DMS53 (cell line): ENCODE results near the gene RAD51.
"Not testable (repeated sequence)": the region's sequence is repeated elsewhere in the genome, so short reads cannot be mapped to it uniquely, and the experiment has no call there.

Experiments used
- DNase-seq: peaks from one replicate; lab custom pipeline; 2025; lab: John Stamatoyannopoulos, UW

The RAD51 gene

GRCh38 chr15:40694688-40695468 lies at the start of gene RAD51:
RAD51 (plus strand) TSS chr15:40695174; CDS start chr15:40698759, 3,585 bp downstream.
- peak; percentile 96 for DNase-seq

DNA sequence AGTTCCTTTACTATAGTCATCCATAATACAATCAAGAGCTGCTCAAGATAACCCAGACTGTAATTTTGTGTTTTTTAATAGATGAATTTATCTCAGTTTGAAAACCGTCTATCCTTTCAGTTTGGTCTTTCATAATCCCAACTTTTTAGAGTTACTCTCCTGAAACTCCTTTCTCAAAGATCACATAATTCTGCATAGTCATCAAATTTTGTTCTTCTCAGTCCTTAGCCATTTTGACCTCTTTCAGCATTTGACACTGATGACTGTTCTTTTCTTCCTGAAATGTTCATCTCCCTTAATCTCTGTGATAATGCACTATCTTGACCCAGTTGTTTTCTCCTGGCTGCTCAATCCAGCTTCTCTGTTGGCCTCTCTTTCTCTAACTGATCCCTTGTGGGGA lies 47.5 kb upstream of the RAD51 start:
- DNase-seq = no peak

DNA sequence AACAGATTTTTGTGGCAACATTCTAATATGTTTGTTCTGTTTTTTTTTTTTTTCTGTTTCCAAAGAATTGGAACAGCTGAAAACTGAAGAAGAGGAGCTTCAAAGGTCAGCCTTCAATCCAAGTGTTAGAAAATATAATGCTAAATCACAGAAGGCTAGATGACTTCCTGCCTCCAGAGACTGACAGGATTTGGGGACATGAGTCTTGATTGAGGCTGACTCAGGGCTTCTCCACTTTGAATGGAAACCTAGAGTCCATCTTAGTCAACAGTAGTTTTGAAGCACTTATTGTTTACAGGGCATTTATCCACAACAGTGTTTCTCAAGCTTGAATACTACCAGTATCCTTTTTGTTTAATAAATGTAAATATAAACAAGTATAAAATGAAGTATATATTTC lies 44.5 kb upstream of the RAD51 start:
- no peak for DNase-seq

- DNase-seq = no peak
These were observed 34.3 kb upstream of the RAD51 start for GRCh38 chr15:40660686-40661085.

DNA sequence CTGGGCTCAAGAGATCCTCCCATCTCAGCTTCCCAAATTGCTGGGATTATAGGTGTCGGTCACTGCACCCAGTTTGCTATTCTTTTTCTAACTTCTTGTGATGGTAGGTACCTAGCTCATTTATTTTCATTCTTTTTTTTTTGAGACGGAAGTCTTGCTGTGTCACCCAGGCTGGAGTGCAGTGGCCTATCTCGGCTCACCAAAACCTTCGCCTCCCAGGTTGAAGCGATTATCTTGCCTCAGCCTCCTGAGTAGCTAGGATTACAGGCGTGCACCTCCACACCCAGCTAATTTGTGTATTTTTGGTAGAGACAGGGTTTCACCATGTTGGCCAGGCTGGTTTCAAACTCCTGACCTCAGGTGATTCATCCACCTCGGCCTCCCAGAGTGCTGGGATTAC lies 30.1 kb upstream of the RAD51 start:
- no peak for DNase-seq

- DNase-seq = not testable (repeated sequence)
These were observed 18.7 kb upstream of the RAD51 start for GRCh38 chr15:40676290-40676689.

- not testable (repeated sequence) for DNase-seq
These were observed 18.1 kb upstream of the RAD51 start for GRCh38 chr15:40676906-40677305.

DNA sequence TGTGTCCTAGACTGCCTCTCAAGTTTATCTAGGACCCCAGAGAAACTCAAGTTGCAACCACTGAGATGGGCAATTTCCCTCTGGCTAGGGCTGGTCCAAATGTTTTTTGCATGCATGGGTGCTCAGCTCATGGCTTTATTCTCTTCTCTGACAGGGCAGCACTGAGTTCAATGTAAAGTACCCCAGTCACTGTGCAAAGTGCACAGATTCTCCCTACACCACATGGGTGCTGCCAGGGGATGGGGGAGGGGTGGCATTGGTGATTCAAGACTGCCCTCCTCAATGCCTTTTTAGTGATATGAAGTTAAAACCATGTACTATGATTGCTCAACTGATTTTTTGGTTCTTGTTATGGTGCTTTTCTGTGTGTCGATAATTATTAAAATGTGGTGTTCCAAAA lies 14.8 kb upstream of the RAD51 start:
- DNase-seq = no peak

- DNase-seq = not testable (repeated sequence)
These were observed 14.0 kb upstream of the RAD51 start for GRCh38 chr15:40680959-40681358.

DNA sequence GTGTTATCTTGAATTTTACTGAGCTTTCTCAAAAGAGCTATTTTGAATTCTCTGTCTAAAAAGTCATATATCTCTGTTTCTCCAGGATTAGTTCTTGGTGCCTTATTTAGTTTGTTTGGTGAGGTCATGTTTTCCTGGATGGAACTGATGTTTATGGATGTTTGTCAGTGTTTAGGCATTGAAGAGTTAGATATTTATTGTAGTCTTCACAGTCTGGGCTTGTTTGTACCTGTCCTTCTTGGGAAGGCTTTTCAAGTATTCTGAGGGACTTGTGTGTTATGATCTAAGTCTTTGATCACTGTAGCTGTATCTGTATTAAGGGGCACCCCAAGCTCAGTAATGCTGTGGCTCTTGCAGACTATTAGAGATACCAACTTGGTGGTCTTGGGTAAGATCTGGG lies 10.6 kb upstream of the RAD51 start:
- no peak for DNase-seq

DNA sequence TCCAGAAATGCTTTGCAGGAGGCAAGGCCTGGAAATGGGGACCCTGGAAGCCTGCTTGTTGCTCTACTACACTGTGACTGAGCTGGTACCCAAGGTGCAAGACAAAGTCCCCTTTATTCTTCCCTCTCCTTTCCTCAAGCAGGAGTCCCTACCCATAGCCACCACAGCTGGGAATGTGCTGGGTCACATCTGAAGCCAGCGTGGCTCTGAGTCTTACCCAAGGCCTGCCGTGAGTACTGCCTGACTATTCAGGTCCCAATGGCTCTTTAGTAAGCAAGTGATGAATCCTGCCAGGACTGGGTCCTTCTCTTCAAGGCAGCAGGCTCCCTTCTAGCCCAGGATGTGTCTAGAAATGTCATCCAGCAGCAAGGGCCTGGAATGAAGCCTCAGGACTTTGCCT lies 9.6 kb upstream of the RAD51 start:
- no peak for DNase-seq

GRCh38 chr15:40688932-40689799 lies 5.8 kb upstream of the RAD51 start:
- DNase-seq = no peak

GRCh38 chr15:40691737-40692136 lies 3.2 kb upstream of the RAD51 start:
- no peak for DNase-seq

GRCh38 chr15:40693904-40694687 lies 878 bp upstream of the RAD51 start:
- DNase-seq = peak; percentile 33

GRCh38 chr15:40695469-40695890 lies 506 bp downstream of the RAD51 start:
- no peak for DNase-seq

DNA sequence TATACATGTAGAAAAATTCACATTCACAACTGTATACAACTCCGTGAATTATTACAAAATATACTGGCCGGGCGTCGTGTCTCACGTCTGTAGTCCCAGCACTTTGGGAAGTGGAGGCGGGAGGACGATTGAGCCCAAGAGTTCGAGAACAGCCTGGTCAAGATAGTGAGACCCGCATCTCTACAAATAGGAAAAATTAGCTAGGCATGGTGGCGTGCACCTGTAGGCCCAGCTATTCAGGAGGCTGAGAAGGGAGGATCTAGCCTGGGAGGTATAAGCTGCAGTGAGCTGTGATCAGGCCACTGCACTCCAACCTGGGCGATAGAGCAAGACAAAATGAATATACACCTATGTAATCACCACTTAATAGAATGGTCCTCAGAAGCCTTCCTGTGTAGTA lies 1.3 kb downstream of the RAD51 start:
- DNase-seq = no peak

DNA sequence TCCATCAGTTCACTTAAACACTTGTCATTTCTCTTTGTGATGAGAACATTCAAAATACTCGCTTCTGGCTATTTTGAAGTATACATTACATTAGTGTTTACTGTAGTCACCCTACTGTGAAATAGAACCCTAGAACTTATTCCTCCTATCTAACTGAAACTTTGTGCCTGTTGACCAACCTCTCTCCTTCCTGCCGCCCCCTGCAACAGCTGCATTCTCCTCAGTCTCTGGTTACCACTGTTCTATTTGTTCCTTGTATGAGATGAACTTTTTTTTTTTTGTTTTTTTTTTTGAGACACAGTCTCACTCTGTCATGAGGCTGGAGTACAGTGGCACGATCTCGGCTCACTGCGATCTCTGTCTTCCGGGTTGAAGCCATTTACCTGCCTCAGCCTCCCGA lies 2.9 kb downstream of the RAD51 start:
- DNase-seq = no peak

DNA sequence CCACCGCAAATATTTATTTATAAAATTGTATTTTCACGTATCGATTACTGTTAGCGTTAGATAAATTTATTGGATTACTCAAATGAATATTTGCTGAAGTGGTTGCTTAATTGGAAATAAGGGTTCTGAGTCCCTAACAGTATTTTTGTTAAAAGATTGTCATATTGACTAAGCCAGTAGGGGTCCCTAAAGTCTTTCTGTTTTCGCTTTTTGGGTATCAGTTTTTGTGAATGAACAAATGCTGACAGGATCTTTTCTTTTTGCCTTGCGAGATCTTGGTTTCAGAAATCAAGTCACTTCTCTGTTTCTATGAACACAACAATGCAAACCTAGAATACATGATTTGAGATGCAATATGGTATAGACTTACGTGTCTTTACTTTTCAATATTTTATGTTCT lies 7.1 kb downstream of the RAD51 start:
- no peak for DNase-seq

DNA sequence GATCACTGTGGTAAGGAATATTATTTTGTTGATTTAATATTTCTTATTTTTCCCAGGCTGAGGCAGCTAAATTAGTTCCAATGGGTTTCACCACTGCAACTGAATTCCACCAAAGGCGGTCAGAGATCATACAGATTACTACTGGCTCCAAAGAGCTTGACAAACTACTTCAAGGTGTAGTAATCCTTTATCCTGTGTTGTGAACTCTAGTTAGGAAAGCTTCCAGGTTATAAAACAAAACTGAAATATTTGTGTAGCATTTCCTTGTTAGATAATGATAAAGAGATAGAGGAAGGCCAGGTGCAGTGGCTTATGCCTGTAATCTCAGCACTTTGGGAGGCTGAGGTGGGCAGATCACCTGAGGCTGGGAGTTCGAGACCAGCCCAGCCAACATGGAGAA lies 11.1 kb downstream of the RAD51 start:
- no peak for DNase-seq

GRCh38 chr15:40714144-40714543 lies 19.2 kb downstream of the RAD51 start:
- DNase-seq = peak; percentile 89

DNA sequence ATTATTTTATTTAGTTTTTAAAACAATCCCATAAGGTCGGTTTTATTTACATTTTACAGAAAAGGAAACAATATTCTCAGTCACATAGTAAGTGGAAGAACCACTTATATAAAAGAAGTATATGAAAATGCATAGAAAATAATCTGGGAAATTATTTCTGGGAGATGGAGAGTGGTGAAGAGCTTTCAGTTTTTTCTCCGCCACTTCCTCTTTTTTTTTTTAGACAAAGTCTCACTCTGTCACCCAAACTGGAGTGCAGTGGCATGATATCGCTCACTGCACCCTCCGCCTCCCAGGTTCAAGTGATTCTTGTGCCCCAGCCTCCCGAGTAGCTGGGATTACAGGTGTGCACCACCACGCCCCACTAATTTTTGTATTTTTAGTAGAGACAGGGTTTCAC lies 21.2 kb downstream of the RAD51 start:
- DNase-seq = no peak

DNA sequence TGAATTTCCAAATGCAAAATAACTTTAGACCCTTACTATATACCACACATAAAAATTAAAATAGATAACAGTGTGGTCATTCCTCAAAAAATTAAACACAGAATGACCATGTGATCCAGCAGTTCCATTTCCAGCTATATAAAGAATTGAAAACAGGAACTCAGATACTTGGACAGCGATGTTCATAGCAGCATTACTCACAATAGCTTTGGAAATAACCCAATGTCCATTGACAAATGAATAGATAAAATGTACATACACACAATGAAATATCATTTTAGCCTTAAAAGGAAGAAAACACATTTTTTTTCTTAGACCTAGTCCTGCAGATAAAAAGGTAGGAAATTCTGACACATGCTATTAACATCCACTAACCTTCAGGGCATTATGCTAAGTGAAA lies 26.7 kb downstream of the RAD51 start:
- DNase-seq = no peak
